ENCODE measurements around the gene ITGB5.
A peak's percentile ranks its signal among the peaks of the same experiment; 100 is the strongest.
"Not testable (repeated sequence)": the region's sequence is repeated elsewhere in the genome, so short reads cannot be mapped to it uniquely, and the experiment has no call there.

ITGB5 gene

GRCh38 chr3:124796477-124796876 is 90.7 kb downstream of the ITGB5 start:
- DNase-seq (ENCODE audit: low read depth): no peak
- TF ChIP-seq MYC (IDR thresholded peaks at IDR 0.05; ENCODE audit: low read depth, low read length) (no peak), POLR2A (IDR thresholded peaks at IDR 0.05; ENCODE audit: extremely low read depth, insufficient read length) (no peak), CTCF (IDR thresholded peaks at IDR 0.05; ENCODE audit: low read depth, low read length) (no peak), MAX (IDR thresholded peaks at IDR 0.05; ENCODE audit: low read depth, low read length) (no peak)
- no peak overlapping the region for H3K4me3 ChIP-seq (ENCODE audit: low read depth, low read length)

GRCh38 chr3:124793054-124793739 is 94.0 kb downstream of the ITGB5 start:
- TF ChIP-seq MAX (IDR thresholded peaks at IDR 0.05; ENCODE audit: low read depth, low read length) (no peak), CTCF (IDR thresholded peaks at IDR 0.05; ENCODE audit: low read depth, low read length) (no peak)
- no peak overlapping the region for H3K4me3 ChIP-seq (ENCODE audit: low read depth, low read length)
- no peak for DNase-seq (ENCODE audit: low read depth)

- DNase-seq (ENCODE audit: low read depth): no peak
- no peak overlapping the region for H3K4me3 ChIP-seq (ENCODE audit: low read depth, low read length)
Observed at GRCh38 chr3:124792341-124793040, 94.7 kb downstream of the ITGB5 start.

GRCh38 chr3:124791639-124792151 is 95.5 kb downstream of the ITGB5 start:
- no peak for TF ChIP-seq MYC (IDR thresholded peaks at IDR 0.05; ENCODE audit: low read depth, low read length)
- H3K4me3 ChIP-seq (ENCODE audit: low read depth, low read length): no peak overlapping the region
- peak; percentile 11 for DNase-seq (ENCODE audit: low read depth)

More at GRCh38 chr3:124792341-124793040, 94.7 kb downstream of the ITGB5 start:
- TF ChIP-seq POLR2A (IDR thresholded peaks at IDR 0.05; ENCODE audit: extremely low read depth, insufficient read length) (no peak), MYC (IDR thresholded peaks at IDR 0.05; ENCODE audit: low read depth, low read length) (no peak), CTCF (IDR thresholded peaks at IDR 0.05; ENCODE audit: low read depth, low read length) (no peak), MAX (IDR thresholded peaks at IDR 0.05; ENCODE audit: low read depth, low read length) (no peak)

GRCh38 chr3:124791142-124791541 is 96.0 kb downstream of the ITGB5 start:
- H3K4me3 ChIP-seq (ENCODE audit: low read depth, low read length): no peak overlapping the region
- DNase-seq (ENCODE audit: low read depth): no peak
- TF ChIP-seq POLR2A (IDR thresholded peaks at IDR 0.05; ENCODE audit: extremely low read depth, insufficient read length): no peak
- no peak for TF ChIP-seq MAX (IDR thresholded peaks at IDR 0.05; ENCODE audit: low read depth, low read length)
- TF ChIP-seq MYC (IDR thresholded peaks at IDR 0.05; ENCODE audit: low read depth, low read length): no peak

- DNase-seq (ENCODE audit: low read depth); H3K4me3 ChIP-seq (ENCODE audit: low read depth, low read length): not testable (repeated sequence)
Observed at GRCh38 chr3:124789103-124789502, 98.1 kb downstream of the ITGB5 start.

GRCh38 chr3:124788254-124788745 is 98.9 kb downstream of the ITGB5 start:
- DNase-seq (ENCODE audit: low read depth): no peak
- TF ChIP-seq MAX (IDR thresholded peaks at IDR 0.05; ENCODE audit: low read depth, low read length): no peak
- no peak for TF ChIP-seq MYC (IDR thresholded peaks at IDR 0.05; ENCODE audit: low read depth, low read length)
- no peak for TF ChIP-seq CTCF (IDR thresholded peaks at IDR 0.05; ENCODE audit: low read depth, low read length)
- TF ChIP-seq POLR2A (IDR thresholded peaks at IDR 0.05; ENCODE audit: extremely low read depth, insufficient read length): no peak
- H3K4me3 ChIP-seq (ENCODE audit: low read depth, low read length): no peak overlapping the region
